ENCODE results near the gene MAP3K2.

Gene MAP3K2

DNA sequence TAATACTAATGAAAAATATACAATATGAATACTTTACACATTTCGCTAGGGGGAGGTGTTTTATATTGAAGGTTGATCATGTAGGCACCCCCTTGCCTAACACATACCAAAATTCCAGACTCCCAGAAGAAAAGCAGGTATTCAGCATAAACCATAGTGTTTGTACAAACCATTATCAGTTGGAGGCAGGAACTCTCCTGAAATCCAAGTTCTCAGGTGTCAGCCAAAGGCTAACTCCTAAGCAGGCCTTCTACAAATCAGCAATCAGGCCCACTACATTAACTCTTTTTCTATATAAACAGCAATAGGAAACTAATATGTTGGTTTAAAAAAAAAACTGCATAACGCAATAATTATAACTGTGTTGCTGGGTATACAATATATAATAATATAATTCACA, 44.5 kb downstream of the MAP3K2 start:
- DNase-seq = no peak

GRCh38 chr2:127342101-127342500, 45.7 kb downstream of the MAP3K2 start:
- DNase-seq = peak; percentile 35

GRCh38 chr2:127332335-127332734, 55.4 kb downstream of the MAP3K2 start:
- DNase-seq = no peak

- no peak for DNase-seq
Measured at GRCh38 chr2:127330753-127331152, 57.0 kb downstream of the MAP3K2 start.

GRCh38 chr2:127326289-127326945, 61.4 kb downstream of the MAP3K2 start:
- DNase-seq = no peak

GRCh38 chr2:127324635-127325034, 63.1 kb downstream of the MAP3K2 start:
- peak; percentile 68 for DNase-seq

- DNase-seq = no peak
Measured at GRCh38 chr2:127321303-127321702, 66.5 kb downstream of the MAP3K2 start.

DNA sequence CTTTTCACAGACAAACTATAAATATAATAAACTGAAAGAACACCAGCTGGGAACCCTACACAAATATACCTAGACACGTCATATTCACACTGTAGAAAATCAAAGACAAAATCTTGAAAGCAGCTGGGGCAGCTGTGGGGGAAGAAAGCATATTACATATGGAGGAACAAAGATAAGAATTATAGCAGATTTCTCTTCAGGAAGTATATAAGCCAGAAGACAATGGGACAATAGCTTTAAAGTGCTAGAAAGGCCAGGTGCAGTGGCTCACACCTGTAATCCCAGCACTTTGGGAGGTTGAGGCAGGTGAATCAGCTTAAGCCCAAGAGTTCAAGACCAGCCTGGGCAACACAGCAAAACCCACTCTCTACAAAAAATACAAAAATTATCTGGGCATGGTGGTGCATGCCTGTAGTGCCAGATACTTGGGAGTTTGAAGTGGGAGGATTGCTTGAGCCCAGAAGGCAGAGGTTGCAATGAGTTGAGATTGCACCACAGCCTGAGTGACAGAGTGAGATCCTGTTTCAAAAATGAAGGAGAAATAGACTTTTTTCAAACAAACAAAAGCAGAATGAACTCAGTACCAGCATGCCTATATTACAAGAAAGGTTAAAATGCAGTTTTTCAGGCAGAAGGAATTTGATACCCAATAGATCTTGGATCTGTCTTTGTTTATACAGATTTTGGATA, 67.0 kb downstream of the MAP3K2 start:
- DNase-seq = no peak

- DNase-seq = no peak
Measured at GRCh38 chr2:127320067-127320466, 67.7 kb downstream of the MAP3K2 start.

DNA sequence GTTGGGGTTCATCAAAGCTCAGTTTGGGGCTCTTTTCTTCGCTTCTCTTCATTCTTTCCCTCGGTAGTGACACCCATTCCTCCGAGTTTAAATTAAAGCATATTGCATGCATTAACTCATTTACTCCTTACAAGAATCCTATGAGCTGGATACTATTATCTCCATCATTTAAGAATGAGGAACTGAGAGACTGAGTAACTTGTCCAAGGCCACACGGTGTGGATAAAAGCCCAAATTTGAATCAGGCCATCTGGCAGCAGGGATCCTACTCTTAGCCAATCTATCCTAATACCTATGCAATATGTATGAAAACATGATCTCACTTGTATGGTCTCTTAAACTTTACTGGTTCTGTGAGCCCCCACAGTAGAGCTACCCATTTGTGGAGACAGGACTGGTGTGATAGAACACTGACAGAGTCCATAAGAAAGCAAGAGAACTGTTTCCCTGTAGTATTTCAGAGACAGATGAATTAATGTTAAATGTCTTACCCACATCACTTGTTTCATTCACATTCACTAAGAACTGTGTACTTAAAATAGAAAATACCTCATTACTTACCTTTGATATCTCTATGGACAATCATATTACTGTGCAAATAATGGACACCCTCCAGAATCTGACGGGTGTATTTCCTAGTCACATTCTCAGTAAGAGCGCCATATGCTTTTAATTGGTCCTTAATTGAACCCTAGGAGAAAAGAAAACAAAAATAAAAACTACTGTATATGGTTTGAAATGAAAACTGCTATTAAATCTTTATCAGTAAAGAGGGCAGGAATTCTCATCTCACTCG, 73.4 kb downstream of the MAP3K2 start:
- DNase-seq = no peak

DNA sequence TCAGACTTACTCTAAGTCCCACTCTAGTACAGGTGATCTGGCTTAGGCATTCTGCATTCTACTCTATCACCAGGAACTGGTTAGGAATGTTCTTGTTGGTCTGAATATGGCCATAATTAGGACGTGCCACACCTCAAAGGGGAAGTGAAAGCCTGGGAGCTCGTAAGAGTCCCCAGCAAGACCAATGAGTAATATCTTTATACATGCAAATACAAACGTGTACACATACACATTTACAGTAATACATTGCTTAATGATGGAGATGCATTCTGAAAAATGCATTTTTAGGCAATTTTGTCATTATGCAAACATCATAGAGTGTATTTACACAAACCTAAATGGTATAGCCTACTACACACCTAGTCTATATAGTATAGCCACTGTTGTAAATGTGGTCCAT, 74.4 kb downstream of the MAP3K2 start:
- DNase-seq = no peak

DNA sequence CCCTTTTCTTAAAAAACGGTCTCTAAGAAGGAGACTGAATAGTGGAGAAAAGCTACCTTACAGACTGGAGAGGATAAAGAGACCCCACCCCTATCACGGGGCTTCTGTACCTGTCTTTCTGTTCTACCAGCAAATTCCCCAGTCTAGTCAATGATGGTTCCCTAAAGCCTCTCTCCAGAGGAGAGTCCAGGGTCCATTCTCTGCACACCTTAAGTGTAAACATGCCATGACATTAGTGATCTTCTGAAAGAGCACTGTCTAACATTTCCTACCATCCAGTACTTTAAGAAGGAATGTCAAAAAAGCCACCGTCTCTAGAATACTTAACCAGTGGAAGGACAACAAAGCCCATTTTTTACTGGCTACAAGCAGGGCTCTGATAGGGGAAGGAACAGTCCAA, 76.8 kb downstream of the MAP3K2 start:
- no peak for DNase-seq

DNA sequence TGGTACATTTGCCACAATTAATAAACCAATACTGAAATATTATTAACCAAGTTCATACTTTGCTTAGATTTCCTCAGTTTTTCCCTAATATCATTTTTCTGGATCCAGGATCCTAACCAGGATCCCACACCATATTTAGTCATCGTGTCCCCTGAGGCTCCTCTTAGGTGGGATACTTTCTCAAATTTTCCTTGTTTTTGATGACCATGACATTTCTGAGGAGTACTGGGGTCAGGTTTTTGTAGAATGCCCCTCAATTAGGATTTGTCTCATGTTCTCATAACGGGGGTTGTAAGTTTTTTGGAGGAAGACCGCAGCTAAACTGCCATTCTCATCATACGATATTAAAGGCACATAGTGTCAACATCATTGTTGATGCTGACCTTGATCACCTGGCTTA, 78.3 kb downstream of the MAP3K2 start:
- no peak for DNase-seq

DNA sequence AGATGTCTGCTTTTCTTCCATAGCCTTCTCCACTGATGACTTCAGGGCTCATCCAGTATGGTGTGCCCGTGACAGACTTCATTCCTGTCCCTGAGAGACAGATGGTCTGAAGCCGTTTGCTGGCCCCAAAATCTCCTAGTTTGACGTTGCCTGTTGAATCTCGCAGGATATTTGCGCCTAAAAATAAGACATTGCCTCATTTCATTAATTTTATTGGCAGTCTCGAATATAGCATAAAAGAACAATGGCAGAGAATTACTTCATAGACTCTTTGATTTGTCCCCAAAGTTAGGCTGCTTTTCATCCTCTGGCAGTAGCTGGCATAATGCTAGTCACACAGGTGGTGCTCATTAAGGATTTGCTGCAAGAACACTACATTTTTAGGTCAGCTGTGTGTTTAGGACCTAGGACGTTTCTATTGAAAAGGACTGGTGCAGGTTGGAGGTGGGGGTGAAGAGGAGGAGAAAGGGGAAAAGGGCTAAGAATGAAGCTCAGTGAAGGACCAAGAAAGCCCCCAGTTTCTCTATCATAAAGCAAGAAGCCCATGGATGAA, 79.1 kb downstream of the MAP3K2 start:
- DNase-seq = no peak

DNA sequence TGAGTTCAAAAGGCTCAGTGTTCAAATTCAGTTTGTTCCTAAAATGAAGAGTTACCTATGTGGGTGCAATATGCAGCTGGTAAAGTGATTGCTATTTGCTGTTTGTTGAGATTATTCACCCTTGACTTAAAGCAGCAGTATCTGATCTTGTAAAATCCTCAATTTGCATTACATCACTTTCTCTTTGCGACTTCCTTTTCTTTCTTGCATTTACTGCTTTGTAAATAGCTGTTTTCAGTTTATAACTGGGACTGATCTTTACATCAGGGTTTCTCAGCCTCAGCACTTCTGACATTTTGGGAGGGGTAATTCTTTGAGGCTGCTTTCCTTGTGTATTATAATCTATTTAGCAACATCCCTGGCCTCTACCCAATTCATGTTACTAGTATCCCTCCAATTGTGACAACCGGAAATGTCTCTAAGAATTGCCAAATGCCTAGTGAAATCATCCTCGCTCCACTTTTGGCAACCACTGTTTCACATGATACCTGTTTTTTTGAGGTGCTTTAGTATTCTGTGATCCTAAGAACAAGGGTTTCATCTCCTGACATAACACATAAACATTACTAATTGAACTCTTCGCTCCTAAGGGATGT, 81.7 kb downstream of the MAP3K2 start:
- peak; percentile 28 for DNase-seq

GRCh38 chr2:127302168-127302567, 85.6 kb downstream of the MAP3K2 start:
- DNase-seq = no peak

- peak; percentile 96 for DNase-seq
Measured at GRCh38 chr2:127293748-127294562, 93.8 kb downstream of the MAP3K2 start, which contains the start of gene ERCC3. Gene ERCC3 (minus strand): TSS chr2:127294144. CDS start chr2:127294081, 63 bp downstream.

DNA sequence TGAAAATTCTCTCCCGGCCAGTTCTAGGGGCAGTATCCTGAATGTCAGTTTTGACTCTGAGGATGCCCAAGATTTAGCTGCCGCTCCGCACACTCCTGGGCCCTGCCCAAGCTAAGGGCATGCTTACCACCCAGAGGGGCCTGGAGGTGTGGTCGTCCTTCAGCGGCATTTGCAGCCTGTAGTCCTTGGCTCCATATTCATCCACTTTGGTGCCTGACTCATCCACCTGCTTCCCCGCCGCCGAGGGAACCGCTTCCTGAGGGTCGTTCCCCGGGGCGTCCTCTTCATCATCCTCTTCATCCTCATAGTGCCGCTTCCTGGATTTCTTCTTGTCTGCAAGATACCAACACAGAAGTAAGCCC, 94.4 kb downstream of the MAP3K2 start:
- DNase-seq = no peak

DNA sequence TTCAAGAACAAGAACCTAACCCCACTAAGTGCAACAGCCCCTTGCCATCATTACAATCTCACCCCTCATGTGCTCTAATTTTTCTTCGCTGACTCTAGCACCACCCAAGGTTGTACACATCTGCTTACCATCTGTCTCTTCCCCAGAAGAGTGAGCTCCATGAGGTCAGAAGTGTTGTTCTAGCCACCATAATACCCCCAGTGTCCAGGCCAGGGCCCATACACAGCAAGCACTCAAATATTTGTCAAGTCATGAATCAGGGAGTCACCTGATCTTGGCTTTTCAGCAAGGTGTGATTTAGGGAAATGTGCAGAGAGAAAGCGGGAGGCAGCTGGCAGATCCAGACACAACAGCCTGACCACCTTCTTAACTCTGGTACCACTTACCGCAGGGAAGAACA, 99.5 kb downstream of the MAP3K2 start:
- DNase-seq = no peak

GRCh38 chr2:127283275-127283674, 104.5 kb downstream of the MAP3K2 start:
- DNase-seq = no peak

DNA sequence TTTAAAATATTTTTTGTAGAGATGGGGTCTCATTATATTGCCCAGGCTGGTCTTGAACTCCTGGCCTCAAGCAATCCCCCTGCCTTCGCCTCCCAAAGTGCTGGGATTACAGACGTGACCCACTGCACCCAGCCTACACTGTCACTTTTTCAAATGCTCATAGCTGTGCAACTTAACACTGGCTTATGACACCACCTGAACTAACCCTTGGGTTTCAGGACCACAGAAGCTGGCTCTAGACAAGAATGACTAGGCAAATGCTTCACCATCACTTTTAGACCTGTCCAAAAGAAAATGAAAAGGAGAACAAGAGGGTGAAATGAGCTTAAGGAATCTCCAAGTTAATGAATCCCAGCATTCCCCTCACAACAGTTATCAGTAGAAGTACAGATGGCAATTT, 107.1 kb downstream of the MAP3K2 start:
- no peak for DNase-seq

- DNase-seq = no peak
Measured at GRCh38 chr2:127279781-127280180, 108.0 kb downstream of the MAP3K2 start.
